Psoas muscle (tissue), 8 donors: ENCODE results near the gene TMEM247. TPM values are rescaled to one million over a fixed set of nuclear protein-coding genes. Genes with fewer than 3 reads are reported as not detected.

ENCODE experiments used
- ATAC-seq, 4 donors: fragments of 200-7000 bp; cut with Tn5 transposase; one replicate each; pipeline ENCODE4 v1.9.1; 2020; ENCODE audit warnings: moderate library complexity in 3 of 4, mild to moderate bottlenecking in 2 of 4
- DNase-seq, 2 donors: peaks; one replicate each; pipeline ENCODE4 v3.0.0-alpha.2; 2020
- H3K27ac ChIP-seq: fragments of 200-600 bp; one replicate; pipeline ENCODE4 v1.8.0; 2022
- H3K27me3 ChIP-seq, 3 donors: fragments of 200-600 bp in 1 of 3; one replicate each; pipeline versions ENCODE4 v1.6.1 to v1.8.0; 2013 to 2022; ENCODE audit warnings: low read length in 2 of 3, mild to moderate bottlenecking in 2 of 3, moderate library complexity in 1 of 3; ENCODE audit not compliant: insufficient read depth in 3 of 3
- H3K36me3 ChIP-seq, 2 donors: fragments of 200-600 bp in 1 of 2; one replicate each; pipeline versions ENCODE4 v1.6.1 to v1.8.0; 2013 to 2022; ENCODE audit warnings: low read depth in 1 of 2, mild to moderate bottlenecking in 1 of 2, moderate library complexity in 1 of 2; ENCODE audit not compliant: insufficient read depth in 1 of 2
- H3K4me1 ChIP-seq: fragments of 200-600 bp; one replicate; pipeline ENCODE4 v1.8.0; 2022
- H3K4me3 ChIP-seq: fragments of 200-600 bp; one replicate; pipeline ENCODE4 v1.8.0; 2022; ENCODE audit warnings: mild to moderate bottlenecking
- H3K9me3 ChIP-seq: fragments of 200-600 bp; one replicate; pipeline ENCODE4 v1.8.0; 2022
- WGBS, 3 donors: extraction: QIAGEN DNeasy Blood & Tissue Kit; methylation state at CpG; one replicate each; pipeline versions ENCODE4 v1.1.6 to v1.1.7; 2013; 5-methylcytosine and 5-hydroxymethylcytosine counted together
- intact Hi-C, 2 donors: fragments of 100-400 bp; cut with DNase I; formaldehyde crosslinking; loops; one replicate each; pipeline versions ENCODE4 v1.11.0 to v1.14.2; 2022
- polyA plus RNA-seq, 3 donors: library from polyadenylated mRNA; stranded (reverse); fragments of 200-250 nt; gene quantifications; one replicate each; pipeline ENCODE4 v1.2.3, GENCODE V29; 2013
- total RNA-seq, 4 donors: library from RNA; stranded (reverse); fragmentation: NEBNext Ultra II Directional in 2 of 4; extraction: Animal tissue kit (Norgen Biotek cat#: 25700) in 2 of 4; gene quantifications; one replicate each; pipeline versions ENCODE4 v1.2.1 to v1.2.4, GENCODE V29; 2021 to 2023
- TF ChIP-seq, protein P1 (sequence below): fragments of 200-600 bp; IDR thresholded peaks from one replicate; pipeline ENCODE4 v1.8.0; 2022; ENCODE audit warnings: antibody characterized with exemption
- donor health status: healthy with polysubstance abuse.
- donor health status: DM: no; HTN: no; CAD: no; lungs with moderate emphysema.
- donor health status: Bipolar disorder and iron deficiency.
- donor health status: healthy.
- donor health status: DM: yes; HTN: yes; CAD: no.
- donor health status: DM: no; HTN: no; CAD: no.
- donor health status: DM: no; HTN: no; CAD: no.
- donor health status: DM: yes; HTN: yes; CAD: no.

TMEM247 gene
- total and polyA plus RNA-seq, 7 donors = not detected

- intact Hi-C loops = no loop called here
- Histone ChIP-seq H3K36me3 (no peaks in the 10 kb centered on the region), H3K27ac (no peak overlapping the region), H3K27me3 (no peaks in the 10 kb centered on the region), H3K9me3 (no peaks in the 10 kb centered on the region), H3K4me3 (no peak overlapping the region), H3K4me1 (peaks cover 28% of the 10 kb centered on the region)
- DNase-seq = no peak
- TF ChIP-seq, protein P1, sequence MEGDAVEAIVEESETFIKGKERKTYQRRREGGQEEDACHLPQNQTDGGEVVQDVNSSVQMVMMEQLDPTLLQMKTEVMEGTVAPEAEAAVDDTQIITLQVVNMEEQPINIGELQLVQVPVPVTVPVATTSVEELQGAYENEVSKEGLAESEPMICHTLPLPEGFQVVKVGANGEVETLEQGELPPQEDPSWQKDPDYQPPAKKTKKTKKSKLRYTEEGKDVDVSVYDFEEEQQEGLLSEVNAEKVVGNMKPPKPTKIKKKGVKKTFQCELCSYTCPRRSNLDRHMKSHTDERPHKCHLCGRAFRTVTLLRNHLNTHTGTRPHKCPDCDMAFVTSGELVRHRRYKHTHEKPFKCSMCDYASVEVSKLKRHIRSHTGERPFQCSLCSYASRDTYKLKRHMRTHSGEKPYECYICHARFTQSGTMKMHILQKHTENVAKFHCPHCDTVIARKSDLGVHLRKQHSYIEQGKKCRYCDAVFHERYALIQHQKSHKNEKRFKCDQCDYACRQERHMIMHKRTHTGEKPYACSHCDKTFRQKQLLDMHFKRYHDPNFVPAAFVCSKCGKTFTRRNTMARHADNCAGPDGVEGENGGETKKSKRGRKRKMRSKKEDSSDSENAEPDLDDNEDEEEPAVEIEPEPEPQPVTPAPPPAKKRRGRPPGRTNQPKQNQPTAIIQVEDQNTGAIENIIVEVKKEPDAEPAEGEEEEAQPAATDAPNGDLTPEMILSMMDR = no peak
- no peak for ATAC-seq
- whole genome bisulfite sequencing, 3 donors = 76 to 84% (median 78%) methylated on average over 8 of the region's 8 CpGs
Measured at GRCh38 chr2:46489423-46490174, 10.2 kb downstream of the TMEM247 start.

DNA sequence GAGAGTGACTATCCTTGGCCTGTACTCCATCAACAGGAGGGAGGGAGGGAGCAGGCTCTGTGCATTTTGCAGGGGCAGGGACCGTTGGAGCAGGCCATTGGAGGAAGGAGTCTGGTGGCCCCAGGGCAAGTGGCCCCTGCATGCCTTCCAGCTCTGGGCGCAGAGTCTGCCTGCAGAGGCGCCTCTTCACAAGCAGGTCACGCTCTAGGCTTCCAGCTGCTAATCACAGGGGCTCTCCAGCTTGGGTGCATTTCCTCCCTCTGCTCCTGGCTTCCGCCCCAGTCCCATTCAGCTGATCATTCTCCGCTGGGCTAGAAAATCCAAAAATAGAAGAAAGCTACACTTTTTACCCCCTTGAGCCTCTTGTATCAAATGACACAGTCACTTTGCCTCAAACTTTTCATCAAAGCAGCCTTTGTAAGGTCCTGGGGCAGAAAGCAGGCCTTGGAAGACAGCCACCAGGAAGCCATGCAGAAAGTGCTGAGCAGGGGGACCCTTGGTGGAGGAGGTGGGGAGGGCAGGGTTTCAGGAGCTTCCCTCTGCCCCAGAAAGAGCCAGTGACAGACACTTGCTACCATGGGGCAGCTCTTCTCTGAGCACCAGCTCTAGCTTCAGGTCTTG is 11.3 kb downstream of the TMEM247 start:
- H3K4me1 ChIP-seq = peaks cover 21% of the 10 kb centered on the region
- peak overlapping the region; percentile 48 for H3K27ac ChIP-seq
- H3K4me3 ChIP-seq = no peak overlapping the region
- no peaks in the 10 kb centered on the region for H3K9me3 ChIP-seq
- H3K27me3 ChIP-seq = no peaks in the 10 kb centered on the region
- intact Hi-C loops = no loop called here
- no peaks in the 10 kb centered on the region for H3K36me3 ChIP-seq
- TF ChIP-seq, protein P1 = peak; percentile 3
- WGBS, 3 donors = 4 to 18% (median 12%) methylated on average over 6 of the region's 6 CpGs
- DNase-seq (peak; percentile 44 to 74), ATAC-seq (peak; percentile 36 to 67 (median 57))

- H3K4me1 ChIP-seq = peaks cover 19% of the 10 kb centered on the region
- intact Hi-C loops = no loop called here
- H3K27ac ChIP-seq = no peak overlapping the region
- no peaks in the 10 kb centered on the region for H3K27me3 ChIP-seq
- ATAC-seq = no peak
- WGBS, 3 donors = 94 to 96% (median 96%) methylated on average over 7 of the region's 7 CpGs
- H3K36me3 ChIP-seq = no peaks in the 10 kb centered on the region
- H3K4me3 ChIP-seq = no peak overlapping the region
- no peaks in the 10 kb centered on the region for H3K9me3 ChIP-seq
- TF ChIP-seq, protein P1 = no peak
- DNase-seq = no peak
Measured at GRCh38 chr2:46492301-46492700, 12.9 kb downstream of the TMEM247 start.

GRCh38 chr2:46493241-46493970 is 14.0 kb downstream of the TMEM247 start:
- Histone ChIP-seq H3K4me3 (no peak overlapping the region), H3K27me3 (no peaks in the 10 kb centered on the region), H3K27ac (no peak overlapping the region), H3K9me3 (no peaks in the 10 kb centered on the region), H3K4me1 (peaks cover 15% of the 10 kb centered on the region), H3K36me3 (no peaks in the 10 kb centered on the region)
- TF ChIP-seq, protein P1 = no peak
- DNase-seq = no peak
- 58 to 71% (median 68%) methylated on average over 8 of the region's 8 CpGs for WGBS, 3 donors
- intact Hi-C loops = no loop called here
- peak in 1 of 4 donors; percentile 51 for ATAC-seq
